Adrenal gland (tissue), 5 donors: ENCODE data around the gene CHSY3.

Experiments
- CTCF ChIP-seq, 6 experiments: fragments of 450-650 bp in 4 of 6; fragments of 200-600 bp in 2 of 6; sonication (generic) in 1 of 6; IDR thresholded peaks; 1 replicate in 5 of 6; 2 replicates in 1 of 6; pipeline versions ENCODE4 v1.5.1 to v1.8.0; 2016 to 2021; ENCODE audit warnings: antibody characterized with exemption in 6 of 6, mild to moderate bottlenecking in 2 of 6, moderate library complexity in 1 of 6
- POLR2A ChIP-seq, 2 donors: fragments of 450-650 bp; IDR thresholded peaks; one replicate each; pipeline ENCODE4 v1.6.1; 2017; ENCODE audit warnings: antibody characterized with exemption in 2 of 2, mild to moderate bottlenecking in 2 of 2, moderate library complexity in 1 of 2
- donor health status: DM: no; HTN: no; CAD: no.

- TF ChIP-seq CTCF (IDR thresholded peaks at IDR 0.05) (no peak), POLR2A (IDR thresholded peaks at IDR 0.05) (no peak)
Measured at GRCh38 chr5:130045334-130045733, 141.1 kb downstream of the CHSY3 start.
